Measurements from ENCODE around the gene MRPL34.

DNA sequence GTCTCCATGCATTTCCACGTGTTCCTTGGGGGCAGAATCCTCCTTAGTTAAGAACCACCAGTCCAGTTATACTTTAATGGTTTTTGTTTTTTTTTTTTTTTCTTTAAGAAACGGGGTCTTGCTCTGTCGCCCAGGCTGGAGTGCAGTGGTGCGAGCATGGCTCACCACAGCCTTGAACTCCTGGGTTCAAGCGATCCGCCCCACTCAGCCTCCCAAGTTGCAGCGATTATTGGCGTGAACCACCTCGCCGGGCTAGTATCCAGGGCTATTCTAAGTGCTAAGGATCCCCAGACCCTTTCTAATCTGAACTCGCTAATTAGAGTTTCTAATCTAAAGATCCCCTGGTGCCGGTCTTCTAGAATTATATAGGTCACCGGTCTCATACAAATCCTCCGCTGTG lies 12.1 kb upstream of the MRPL34 start:
- TF ChIP-seq, protein P1, sequence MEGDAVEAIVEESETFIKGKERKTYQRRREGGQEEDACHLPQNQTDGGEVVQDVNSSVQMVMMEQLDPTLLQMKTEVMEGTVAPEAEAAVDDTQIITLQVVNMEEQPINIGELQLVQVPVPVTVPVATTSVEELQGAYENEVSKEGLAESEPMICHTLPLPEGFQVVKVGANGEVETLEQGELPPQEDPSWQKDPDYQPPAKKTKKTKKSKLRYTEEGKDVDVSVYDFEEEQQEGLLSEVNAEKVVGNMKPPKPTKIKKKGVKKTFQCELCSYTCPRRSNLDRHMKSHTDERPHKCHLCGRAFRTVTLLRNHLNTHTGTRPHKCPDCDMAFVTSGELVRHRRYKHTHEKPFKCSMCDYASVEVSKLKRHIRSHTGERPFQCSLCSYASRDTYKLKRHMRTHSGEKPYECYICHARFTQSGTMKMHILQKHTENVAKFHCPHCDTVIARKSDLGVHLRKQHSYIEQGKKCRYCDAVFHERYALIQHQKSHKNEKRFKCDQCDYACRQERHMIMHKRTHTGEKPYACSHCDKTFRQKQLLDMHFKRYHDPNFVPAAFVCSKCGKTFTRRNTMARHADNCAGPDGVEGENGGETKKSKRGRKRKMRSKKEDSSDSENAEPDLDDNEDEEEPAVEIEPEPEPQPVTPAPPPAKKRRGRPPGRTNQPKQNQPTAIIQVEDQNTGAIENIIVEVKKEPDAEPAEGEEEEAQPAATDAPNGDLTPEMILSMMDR (IDR thresholded peaks at IDR 0.05) = no peak
- TF ChIP-seq EP300 (IDR thresholded peaks at IDR 0.05) = no peak
